ENCODE measurements around the gene MT1B. TPM values are rescaled to one million over a fixed set of nuclear protein-coding genes. Genes with fewer than 3 reads are reported as not detected.

The MT1B gene
- total and polyA plus RNA-seq, 9 of the 15 experiments (the other 6 are each of a cell fraction or from before 2014, with no cell fraction given): not detected

DNA sequence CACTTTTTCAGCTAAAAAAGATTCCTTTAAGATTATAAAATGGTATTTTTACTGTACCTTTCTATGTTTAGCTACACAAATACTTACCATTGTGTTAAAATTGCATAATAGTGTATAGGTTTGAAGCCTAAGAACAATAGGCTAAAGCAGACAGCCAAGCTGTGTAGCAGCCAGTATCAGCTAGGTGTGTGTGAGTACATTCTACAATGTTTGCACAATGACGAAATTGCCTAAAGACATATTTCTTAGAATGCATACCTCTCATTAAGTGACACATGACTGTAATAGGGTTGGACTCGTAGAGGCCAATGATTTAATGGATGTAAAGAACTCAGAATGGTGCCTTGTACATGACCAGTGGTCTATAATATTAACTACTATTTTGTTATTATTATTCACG is 1.9 kb upstream of the MT1B start (continued):
- TF ChIP-seq MGA (IDR thresholded peaks at IDR 0.05) (no peak), MCM3 (IDR thresholded peaks at IDR 0.05) (no peak), HNRNPL (IDR thresholded peaks at IDR 0.05; ENCODE audit: low read depth, low read length) (no peak)
